ENCODE data around the gene SPRYD7. TPM values are rescaled to one million over a fixed set of nuclear protein-coding genes. Genes with fewer than 3 reads are reported as not detected.
A peak's percentile ranks its signal among the peaks of the same experiment; 100 is the strongest.
"Not testable (repeated sequence)": the region's sequence is repeated elsewhere in the genome, so short reads cannot be mapped to it uniquely, and the experiment has no call there.

SPRYD7 gene
- total RNA-seq, 1 donor from 2014 or later: 11.4 TPM

DNA sequence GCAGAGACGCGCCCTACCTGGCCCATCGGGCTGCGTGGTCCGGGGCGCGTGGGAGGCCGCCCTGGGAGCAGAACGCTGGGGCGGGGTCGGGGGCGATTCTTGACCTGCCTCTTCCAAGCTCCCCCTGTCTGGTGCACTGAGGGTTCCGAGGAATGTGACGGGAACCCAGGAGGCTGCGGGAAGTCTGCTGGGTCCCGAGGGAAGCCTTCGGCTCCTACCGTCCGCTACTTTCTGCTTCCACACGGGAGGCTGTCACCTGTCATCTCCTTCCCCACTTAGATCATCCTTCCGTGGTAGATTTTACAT is 781 bp upstream of the SPRYD7 start:
- ATAC-seq (peak; percentile 0), DNase-seq (ENCODE audit: missing footprints) (no peak)
- intact Hi-C loops (cut with DNase I): loop anchor here (1.0 to 10.0 kb wide), 3 partner anchors 59 to 974 kb away; partner anchors contain the start of gene KPNA3

DNA sequence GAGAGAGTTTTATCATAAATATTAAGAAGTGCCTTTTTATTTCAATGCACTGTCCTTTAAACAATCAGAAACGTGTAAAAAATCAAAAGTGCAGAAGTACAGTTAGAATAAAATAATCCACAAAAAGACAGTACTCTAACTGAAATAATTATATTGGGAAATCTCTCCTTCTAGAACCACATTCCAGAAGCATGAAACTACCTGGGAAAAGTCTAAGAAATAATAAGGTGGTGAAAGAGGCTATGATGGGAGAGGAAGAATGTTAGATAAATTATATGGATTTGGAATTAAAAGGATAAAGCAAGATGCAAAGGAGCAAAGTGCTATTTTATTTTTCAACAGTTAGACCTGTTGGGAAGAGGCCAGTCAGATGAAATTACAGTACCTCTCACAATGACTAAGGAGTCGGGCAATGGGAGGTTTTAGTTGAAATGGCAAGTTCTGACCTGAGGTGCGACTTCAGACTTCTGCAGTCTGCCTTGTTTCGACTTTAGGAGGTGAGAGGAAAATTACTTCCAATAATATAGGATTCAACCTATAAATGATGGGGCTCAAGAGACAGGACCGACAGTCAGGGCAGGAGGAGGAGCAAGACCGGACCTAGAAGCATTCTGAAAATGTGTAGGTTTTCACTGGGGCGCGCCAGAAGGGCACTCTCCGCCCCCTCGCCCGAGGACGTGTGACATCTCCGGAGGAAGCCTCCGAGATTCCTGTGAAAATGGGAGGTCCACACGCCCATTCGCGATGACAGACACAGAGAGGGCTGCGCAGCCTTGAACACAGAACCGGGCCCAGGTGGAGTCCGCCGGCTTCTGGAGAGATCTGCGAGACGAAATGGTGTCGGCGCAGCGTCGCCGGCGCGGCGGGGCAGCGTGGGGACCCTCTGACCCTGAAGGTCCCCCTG is 717 bp downstream of the SPRYD7 start:
- intact Hi-C loops (cut with DNase I): loop anchor here (1.0 to 10.0 kb wide), 3 partner anchors 61 to 975 kb away; partner anchors contain the start of gene KPNA3
- no peak for DNase-seq (ENCODE audit: missing footprints)
- ATAC-seq: peak; percentile 20

DNA sequence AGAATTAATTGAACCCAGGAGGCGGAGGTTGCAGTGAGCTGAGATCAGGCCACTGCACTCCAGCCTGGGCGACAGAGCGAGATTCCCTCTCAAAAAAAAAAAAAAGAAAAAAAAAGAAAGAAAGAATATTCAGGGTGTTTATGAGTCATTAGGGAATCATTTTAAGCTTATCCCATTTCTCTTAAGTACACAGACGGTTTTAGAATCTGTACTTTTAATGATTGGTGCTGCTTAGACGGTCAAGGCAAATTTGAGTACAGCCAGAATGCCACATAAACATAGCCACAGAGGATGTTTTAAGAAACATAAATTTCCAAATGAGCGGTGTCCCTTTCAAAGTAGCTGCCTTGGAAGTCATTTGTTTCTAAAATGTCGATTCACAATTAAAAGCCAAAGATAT is 2.6 kb downstream of the SPRYD7 start:
- intact Hi-C loops (cut with DNase I): loop anchor here (10.0 kb wide), 1 partner anchor 139 kb away; the partner anchor contains the start of gene KPNA3
- no peak for DNase-seq (ENCODE audit: missing footprints)
- ATAC-seq: no peak

DNA sequence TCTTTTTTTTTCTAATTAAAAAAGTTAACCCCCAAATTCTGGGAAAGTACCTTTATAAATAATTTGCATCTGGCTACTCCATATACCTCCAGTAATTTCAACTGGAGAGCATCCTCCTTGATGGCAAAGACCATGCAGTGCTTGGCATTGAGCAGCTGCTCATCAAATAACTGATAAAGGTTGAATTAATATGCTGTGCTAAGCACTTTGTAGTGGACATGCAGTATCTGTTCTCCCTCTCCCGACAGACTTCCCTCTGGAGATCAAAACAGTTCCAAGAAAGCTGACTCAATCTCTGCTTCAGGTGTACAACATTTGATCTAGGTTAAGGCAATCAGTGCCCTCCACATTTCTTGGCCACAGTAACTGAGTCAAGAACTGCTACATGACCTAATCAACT is 3.3 kb downstream of the SPRYD7 start:
- ATAC-seq (no peak), DNase-seq (ENCODE audit: missing footprints) (no peak)
- intact Hi-C loops (cut with DNase I): loop anchor here (10.0 kb wide), 1 partner anchor 138 kb away; the partner anchor contains the start of gene KPNA3

DNA sequence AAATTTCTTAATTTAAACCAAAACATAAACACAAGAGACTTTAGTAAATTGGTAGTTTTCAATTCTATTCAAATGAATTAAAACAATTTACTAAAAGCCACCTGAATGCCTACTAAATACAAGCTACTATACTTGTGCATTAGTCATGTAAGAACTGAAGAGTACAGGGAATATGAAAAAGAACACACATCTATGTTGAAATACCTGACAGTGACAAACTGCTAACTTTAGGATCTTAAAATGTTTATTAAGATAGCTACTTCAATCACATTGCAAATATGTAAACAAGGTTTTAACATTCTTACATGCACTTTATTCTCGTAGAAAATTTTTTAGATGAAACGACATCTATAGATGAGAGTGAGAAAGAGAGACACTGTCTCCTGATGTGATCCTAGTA is 4.1 kb downstream of the SPRYD7 start:
- intact Hi-C loops (cut with DNase I): loop anchor here (10.0 kb wide), 1 partner anchor 137 kb away; the partner anchor contains the start of gene KPNA3
- no peak for DNase-seq (ENCODE audit: missing footprints)
- ATAC-seq: no peak

DNA sequence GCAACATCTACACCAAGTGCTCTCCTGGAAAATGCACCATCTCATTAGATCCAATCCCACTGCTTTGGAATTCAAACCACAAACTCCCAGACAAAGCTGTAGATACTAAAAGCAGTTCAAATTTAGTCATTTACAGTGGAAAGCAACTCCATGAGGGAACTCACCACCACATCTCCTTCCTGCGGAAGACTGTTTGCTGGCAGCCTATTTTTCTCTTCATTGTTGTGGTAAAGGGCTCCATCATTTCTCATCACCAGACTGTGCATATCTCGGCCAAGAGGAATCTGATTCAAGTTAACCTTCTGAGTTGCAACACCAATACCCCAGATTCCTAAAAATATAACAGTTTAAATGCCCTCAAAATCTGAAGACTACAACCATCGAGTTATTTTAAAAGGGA is 8.4 kb downstream of the SPRYD7 start:
- no peak for ATAC-seq
- no peak for DNase-seq (ENCODE audit: missing footprints)
- intact Hi-C loops (cut with DNase I): no loop called here

DNA sequence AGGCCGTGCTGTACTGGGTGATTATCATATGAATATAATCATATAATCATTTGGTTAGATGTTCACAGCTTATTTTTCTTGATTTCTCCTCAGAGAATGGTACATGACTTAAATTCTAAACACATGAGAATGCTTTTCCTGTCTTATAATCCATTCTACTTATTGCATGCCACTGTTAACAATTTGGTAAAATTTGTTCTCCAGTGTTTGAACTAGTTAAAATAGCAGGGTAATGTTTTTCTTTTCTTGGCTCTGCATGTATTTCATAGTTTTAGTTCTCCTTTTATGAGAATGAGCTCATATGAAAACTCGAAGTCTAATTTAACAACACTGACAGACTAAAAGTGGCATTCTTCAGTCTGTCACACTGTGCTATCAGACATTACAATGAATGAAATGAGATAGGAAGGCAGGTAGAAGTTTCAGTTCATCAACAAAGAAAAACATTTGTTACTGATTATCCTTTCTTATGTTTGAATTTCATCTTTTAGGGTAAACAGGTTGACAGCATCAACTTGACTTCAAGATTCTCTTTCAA is 10.2 kb downstream of the SPRYD7 start:
- no peak for ATAC-seq

DNA sequence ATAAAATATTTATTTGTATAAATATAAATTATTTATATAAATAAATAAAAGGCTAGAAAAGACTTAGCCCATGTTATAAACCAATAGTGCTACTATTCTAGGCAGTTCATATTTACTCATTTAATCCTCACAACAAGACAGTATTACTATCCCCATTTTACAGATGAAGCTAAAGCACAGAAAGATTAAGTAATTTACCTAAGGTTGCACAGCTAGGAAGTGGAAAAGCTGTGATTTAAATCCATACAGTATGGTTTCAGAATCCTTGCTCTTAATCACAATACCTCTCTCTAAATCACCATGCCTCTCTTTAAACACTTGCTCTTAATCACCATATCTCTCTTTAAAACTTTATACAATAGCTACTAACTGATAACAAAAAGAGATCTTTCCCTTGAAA is 13.8 kb downstream of the SPRYD7 start:
- ATAC-seq (no peak), DNase-seq (ENCODE audit: missing footprints) (no peak)
- intact Hi-C loops (cut with DNase I): no loop called here

More for the DNA sequence above, 10.2 kb downstream of the SPRYD7 start:
- intact Hi-C loops (cut with DNase I): no loop called here
- DNase-seq (ENCODE audit: missing footprints): no peak

DNA sequence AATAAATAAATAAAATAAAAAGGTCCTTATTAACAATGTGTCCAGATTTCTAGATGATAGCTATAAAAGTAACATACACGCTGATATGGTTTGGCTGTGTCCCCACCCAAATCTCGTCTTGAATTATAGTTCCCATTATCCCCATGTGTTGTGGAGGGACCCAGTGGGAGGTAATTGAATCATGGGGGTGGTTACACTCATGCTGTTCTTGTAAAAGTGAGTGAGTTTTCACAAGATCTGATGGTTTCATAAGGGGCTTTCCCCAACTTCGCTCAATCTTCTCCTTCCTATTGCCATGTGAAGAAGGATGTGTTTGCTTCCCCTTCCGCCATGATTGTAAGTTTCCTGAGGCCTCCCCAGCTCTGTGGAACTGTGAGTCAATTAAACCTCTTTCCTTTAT is 15.2 kb downstream of the SPRYD7 start:
- ATAC-seq; intact Hi-C loops (cut with DNase I): not testable (repeated sequence)

DNA sequence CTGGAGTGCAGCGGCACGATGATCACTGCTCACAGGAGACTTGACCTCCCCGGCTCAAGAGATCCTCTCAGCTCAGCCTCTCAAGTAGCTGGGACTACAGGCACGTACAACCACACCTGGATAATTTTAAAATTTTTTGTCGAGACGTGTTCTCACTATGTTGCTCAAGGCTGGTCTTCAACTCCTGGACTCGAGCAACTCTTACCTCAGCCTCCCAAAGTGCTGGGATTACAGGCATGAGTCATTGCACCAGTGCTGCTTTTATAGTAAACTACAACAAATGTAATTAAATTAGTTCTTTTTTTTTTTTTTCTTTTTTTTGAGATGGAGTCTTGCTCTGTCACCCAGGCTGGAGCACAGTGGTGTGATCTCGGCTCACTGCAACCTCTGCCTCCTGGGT is 18.0 kb downstream of the SPRYD7 start:
- ATAC-seq; DNase-seq (ENCODE audit: missing footprints); intact Hi-C loops (cut with DNase I): not testable (repeated sequence)

More for the DNA sequence above, 15.2 kb downstream of the SPRYD7 start:
- DNase-seq (ENCODE audit: missing footprints): not testable (repeated sequence)

DNA sequence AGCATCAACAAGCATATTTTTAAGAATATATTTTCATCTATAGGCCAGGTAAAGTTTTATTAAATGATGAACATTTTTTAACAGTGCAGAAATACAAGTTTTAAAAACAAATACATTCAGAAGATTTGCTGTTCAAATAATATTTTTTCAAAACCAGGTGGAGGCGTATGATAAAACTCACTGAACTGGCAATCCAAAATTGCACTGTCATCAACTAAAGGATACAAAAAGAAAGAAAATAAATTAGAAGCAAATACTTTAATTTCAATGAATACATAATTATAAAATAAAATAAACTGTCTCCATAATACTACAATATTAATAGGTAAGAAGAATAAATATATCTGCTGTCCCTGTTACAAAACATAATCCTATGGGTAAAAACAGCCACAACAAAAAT is 21.2 kb downstream of the SPRYD7 start:
- no peak for ATAC-seq
- DNase-seq (ENCODE audit: missing footprints): no peak
- intact Hi-C loops (cut with DNase I): no loop called here

DNA sequence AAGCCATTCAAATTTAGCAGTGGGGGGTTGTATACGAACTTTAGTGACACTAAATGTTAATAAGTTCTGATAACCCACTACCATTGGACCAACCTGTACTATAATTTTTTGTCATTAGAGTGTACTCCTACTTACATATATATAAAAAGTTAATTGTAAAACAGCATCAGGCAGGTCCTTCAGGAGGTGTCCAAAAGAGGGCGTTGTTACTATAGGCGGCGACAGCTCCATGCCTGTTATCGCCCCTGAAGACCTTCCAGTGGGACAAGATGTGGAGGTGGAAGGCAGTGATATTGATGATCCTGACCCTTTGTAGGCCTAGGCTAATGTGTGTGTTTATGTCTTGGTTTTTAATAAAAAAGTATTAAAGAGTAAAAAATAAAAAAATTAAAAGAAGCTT is 27.5 kb downstream of the SPRYD7 start:
- DNase-seq (ENCODE audit: missing footprints) (no peak), ATAC-seq (no peak)
- intact Hi-C loops (cut with DNase I): no loop called here

DNA sequence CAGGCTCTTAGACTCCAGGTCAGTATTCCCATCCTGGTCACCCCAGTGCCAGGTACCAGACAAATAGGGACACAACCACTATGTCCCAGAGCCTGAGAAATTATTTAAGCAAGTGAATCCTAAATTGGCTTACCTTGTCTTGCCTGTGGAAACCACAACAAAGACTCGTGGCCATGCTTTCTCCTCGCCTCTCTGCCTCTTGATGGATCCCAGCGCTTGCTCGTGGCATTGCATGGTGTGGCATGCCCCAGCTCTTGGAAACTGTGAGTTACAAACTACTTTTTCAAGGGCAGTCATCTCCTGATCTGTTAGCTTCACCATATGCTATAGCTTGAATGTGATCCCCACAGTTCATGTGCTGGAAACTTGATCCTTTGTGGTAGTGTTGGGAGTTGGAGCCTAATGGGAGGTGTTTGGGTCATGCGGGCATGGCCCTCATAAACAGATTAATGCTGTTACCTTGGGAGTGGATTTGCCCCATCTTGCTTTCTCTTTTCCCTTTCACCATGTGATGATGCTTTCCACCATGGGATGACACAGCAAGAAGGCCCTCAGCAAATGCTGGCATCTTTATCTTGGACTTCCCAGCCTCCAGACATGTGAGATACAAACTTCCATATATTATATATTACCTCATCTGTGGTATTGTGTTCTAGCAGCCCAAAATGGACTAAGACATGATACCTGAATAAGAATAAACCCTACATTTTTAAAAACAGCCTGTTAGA is 31.2 kb downstream of the SPRYD7 start:
- DNase-seq (ENCODE audit: missing footprints) (no peak), ATAC-seq (no peak)
- intact Hi-C loops (cut with DNase I): no loop called here

DNA sequence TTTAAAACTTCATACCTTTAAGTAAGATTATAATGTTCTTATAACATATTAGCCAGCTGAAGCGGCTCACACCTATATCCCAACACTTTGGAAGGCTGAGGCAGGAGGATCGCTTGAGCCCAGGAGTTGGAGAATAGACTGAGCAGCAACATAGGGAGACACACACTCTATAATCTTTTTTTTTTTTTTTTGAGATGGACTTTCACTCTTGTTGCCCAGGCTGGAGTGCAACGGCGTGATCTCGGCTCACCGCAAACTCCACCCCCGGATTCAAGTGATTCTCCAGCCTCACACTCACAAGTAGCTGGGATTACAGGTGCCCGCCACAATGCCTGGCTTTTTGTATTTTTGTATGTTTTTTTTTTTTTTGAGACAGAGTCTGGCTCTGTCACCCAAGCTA is 37.3 kb downstream of the SPRYD7 start:
- no peak for DNase-seq (ENCODE audit: missing footprints)
- no peak for ATAC-seq
- intact Hi-C loops (cut with DNase I): no loop called here

DNA sequence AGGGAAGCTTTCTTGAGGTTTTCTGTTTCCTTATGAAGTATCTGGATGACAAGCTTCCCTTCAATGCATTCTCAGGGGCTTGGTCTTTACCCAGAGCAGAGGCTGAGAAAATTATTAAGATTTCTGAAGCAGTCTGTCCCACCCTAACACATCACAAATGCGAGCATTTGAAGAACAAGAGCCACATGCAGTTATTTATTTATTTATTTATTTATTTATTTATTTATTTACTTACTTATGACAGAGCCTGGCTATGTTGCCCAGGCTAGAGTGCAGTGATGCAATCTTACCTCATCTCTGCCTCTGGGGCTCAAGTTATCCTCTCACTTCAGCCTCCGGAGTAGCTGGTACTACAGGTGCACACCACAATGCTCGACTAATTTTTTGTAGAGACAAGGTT is 38.4 kb downstream of the SPRYD7 start:
- ATAC-seq (no peak), DNase-seq (ENCODE audit: missing footprints) (no peak)
- intact Hi-C loops (cut with DNase I): no loop called here

DNA sequence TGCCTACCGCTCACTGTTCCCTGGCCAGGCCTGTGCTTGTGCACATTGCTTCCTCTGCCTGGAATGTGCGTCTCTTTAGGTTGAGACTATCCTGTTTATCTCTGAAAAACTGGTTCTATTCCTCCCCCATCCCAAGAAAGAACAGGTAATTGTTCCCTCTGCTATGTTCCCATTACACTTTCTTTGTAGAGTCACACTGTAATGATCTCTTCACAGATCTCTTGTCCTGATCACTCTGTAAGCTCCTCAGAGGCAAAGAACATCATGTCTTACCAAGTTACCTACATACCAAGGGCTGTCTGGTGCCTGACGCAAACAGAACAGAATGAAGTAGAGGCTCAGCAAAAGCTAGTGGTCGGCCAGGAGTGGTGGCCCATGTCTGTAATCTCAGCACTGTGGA is 40.3 kb downstream of the SPRYD7 start:
- intact Hi-C loops (cut with DNase I): no loop called here
- DNase-seq (ENCODE audit: missing footprints) (no peak), ATAC-seq (no peak)

DNA sequence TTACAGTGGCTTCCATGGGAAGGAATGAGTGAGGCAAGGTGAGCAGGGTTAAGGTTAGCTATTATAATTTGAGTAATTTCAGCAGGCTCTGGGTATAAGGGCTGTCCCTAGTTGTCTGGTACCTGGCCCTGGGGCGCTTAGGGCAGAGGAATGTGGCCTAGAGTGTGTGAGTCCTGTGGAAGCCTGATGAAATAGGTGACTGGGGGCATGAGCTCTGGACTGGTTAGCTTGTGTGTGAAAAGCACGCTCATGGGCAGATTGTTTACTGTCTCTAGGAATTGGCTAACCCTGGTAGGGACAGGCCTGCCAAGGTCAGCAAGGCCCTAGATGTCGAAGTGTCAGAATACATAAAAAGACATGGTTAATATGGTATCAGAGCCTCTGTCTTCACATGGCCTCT is 42.5 kb downstream of the SPRYD7 start:
- intact Hi-C loops (cut with DNase I): no loop called here
- ATAC-seq (no peak), DNase-seq (ENCODE audit: missing footprints) (no peak)

DNA sequence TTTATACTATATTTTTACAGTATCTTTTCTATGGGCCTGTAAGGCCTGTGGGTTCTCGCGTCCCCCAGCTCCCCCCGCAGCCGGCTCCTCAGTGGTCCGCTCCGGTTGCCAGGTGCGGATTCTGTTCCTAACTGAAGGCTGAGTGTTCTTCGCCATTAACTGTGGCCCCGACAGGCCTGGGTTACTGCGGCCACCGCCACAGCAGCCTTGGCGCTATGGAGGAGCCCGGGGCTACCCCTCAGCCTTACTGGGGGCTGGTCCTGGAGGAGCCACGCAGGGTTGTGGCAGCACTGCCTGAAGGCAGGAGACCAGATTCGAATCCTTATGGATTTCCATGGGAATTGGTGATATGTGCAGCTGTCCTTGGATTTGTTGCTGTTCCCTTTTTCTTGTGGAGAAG is 45.8 kb downstream of the SPRYD7 start:
- intact Hi-C loops (cut with DNase I): no loop called here
- DNase-seq (ENCODE audit: missing footprints): no peak
- no peak for ATAC-seq

DNA sequence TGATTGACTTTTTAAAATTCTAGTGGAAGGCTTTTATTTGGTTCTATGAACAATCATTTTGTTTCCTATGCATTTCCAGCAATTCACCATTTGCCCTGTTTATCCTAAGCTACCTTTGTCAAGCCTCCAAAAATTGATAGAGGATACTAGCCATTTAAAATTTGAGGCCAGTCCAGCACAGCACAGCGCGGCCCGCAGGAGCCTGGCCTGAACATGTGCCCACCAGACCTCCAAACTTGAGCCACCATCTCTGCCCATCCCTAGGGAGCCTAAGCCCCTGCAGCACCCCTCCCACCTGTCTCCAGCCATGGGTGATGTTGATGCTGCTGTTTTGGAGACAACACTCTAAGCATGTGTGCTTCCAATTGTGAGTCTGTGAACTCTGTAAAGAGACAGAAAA is 57.5 kb downstream of the SPRYD7 start:
- DNase-seq (ENCODE audit: missing footprints) (no peak), ATAC-seq (no peak)
- intact Hi-C loops (cut with DNase I): no loop called here
